NT2/D1 (cell line): Measurements from ENCODE around the gene CARMIL1.

ENCODE experiments used
- DNase-seq: peaks from one replicate; pipeline ENCODE4 v3.0.0-alpha.2; 2011; ENCODE audit warnings: low read depth, low spot score
- H3K27me3 ChIP-seq: 2 replicates; pipeline ENCODE4 v1.6.0; 2011; ENCODE audit warnings: mild to moderate bottlenecking; ENCODE audit not compliant: insufficient read length, insufficient read depth
- H3K36me3 ChIP-seq: 2 replicates; pipeline ENCODE4 v1.6.1; 2011; ENCODE audit warnings: mild to moderate bottlenecking, low read length, mixed read lengths; ENCODE audit not compliant: insufficient read depth, insufficient read length
- H3K4me1 ChIP-seq: 2 replicates; pipeline ENCODE4 v1.5.1; 2011; ENCODE audit not compliant: insufficient read depth, insufficient read length
- H3K4me3 ChIP-seq: 2 replicates; pipeline ENCODE4 v1.5.1; 2011; ENCODE audit warnings: low read depth; ENCODE audit not compliant: insufficient read length
- H3K9ac ChIP-seq: 2 replicates; pipeline ENCODE4 v1.6.0; 2011; ENCODE audit warnings: low read depth; ENCODE audit not compliant: insufficient read length
- H3K9me3 ChIP-seq: 2 replicates; pipeline ENCODE4 v1.5.1; 2011; ENCODE audit warnings: mild to moderate bottlenecking, low read length; ENCODE audit not compliant: insufficient read depth
- SUZ12 ChIP-seq: IDR thresholded peaks from 2 replicates; pipeline ENCODE4 v1.6.1; 2011; ENCODE audit not compliant: insufficient read length, insufficient read depth; ENCODE audit errors: extremely low read depth
- YY1 ChIP-seq: IDR thresholded peaks from 2 replicates; pipeline ENCODE4 v1.6.1; 2011; ENCODE audit not compliant: insufficient read length, insufficient read depth
- ZNF274 ChIP-seq: IDR thresholded peaks from 2 replicates; pipeline ENCODE4 v1.6.1; 2011; ENCODE audit warnings: mild to moderate bottlenecking, low read depth, low read length

The CARMIL1 gene

DNA sequence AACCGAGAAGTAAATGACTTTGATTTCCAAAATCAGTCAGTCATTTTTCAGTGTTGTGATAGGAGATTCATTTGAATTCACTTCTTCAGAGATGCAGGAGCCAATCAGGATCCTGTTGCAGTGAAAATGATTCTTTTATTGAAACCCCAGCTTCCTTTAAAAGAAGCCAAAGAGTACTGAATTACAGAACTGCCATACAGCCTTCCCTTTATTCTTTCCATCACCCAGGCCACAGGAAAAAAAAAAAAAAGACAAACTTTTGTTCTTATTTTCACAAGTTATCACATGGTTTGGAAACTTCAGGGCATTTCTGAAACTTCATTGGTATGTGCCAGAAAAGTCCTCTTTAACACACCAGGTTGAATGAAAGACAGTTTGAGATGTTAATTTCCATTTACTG is 1.8 kb upstream of the CARMIL1 start:
- Histone ChIP-seq H3K4me3 (no peak overlapping the region), H3K36me3 (no peaks in the 10 kb centered on the region), H3K9me3 (no peaks in the 10 kb centered on the region), H3K4me1 (no peaks in the 10 kb centered on the region), H3K9ac (no peak overlapping the region), H3K27me3 (no peaks in the 10 kb centered on the region)
- DNase-seq = no peak
- TF ChIP-seq ZNF274 = no peak
- no peak for TF ChIP-seq YY1
- TF ChIP-seq SUZ12 = no peak

DNA sequence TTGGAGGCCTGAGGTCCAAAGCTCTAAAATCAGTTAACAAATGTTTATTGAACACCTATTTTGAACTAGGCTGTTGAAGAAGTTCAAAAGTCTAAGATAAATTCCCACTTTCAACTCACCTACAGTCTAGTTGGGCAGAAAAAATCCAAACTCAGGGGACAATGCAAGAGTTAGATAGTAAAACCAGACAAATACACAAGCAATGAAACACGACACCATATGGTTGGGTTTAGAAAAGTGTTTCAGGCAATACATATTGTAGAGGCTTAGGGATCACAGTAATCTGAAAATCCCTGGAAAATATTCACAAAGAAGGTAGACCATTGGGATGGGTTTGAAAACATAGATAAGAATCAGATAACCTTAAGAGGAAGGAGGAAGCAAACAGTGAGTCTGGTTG is 1.3 kb upstream of the CARMIL1 start:
- no peaks in the 10 kb centered on the region for H3K27me3 ChIP-seq
- H3K4me1 ChIP-seq = no peaks in the 10 kb centered on the region
- TF ChIP-seq ZNF274 = no peak
- no peak for TF ChIP-seq SUZ12
- no peak for TF ChIP-seq YY1
- no peaks in the 10 kb centered on the region for H3K9me3 ChIP-seq
- H3K4me3 ChIP-seq = no peak overlapping the region
- H3K9ac ChIP-seq = peak overlapping the region; percentile 77
- DNase-seq = no peak
- H3K36me3 ChIP-seq = no peaks in the 10 kb centered on the region

DNA sequence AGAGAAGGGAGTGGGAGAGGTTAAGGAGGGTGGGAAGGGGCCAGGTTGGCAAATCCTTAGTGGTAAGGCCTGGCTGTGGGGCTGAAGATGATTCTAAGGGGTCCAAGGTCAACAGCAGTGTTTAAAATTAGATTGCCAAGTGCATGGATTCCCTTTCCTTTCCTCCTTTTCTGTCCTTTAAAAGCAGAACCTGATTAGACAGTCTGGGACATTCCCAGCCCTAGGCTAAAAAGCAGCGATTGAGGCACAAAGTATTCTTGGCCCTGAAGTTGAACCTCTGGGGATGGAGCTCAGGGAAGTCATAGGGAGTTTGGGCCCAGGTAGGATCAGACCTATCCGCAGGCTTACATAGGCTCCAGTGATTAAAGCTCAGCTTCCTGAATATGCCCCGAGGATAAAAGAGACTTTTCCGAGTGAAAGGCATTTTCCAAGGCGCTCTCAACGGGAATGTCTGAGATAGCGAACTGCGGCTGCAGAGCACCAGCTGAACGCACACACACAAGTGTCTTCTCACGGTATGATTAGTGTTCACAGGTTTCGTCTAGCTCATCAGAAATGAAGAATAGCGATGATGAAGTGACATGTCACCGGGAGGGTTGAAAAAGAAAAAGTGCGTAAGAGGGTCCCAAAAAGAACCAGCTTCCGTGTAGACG is 787 bp upstream of the CARMIL1 start:
- Histone ChIP-seq H3K4me3 (peak overlapping the region; percentile 62), H3K4me1 (no peaks in the 10 kb centered on the region), H3K9me3 (no peaks in the 10 kb centered on the region), H3K27me3 (no peaks in the 10 kb centered on the region), H3K36me3 (no peaks in the 10 kb centered on the region), H3K9ac (peak overlapping the region; percentile 77)
- peak; percentile 6 for DNase-seq
- TF ChIP-seq ZNF274 (no peak), YY1 (no peak), SUZ12 (no peak)

DNA sequence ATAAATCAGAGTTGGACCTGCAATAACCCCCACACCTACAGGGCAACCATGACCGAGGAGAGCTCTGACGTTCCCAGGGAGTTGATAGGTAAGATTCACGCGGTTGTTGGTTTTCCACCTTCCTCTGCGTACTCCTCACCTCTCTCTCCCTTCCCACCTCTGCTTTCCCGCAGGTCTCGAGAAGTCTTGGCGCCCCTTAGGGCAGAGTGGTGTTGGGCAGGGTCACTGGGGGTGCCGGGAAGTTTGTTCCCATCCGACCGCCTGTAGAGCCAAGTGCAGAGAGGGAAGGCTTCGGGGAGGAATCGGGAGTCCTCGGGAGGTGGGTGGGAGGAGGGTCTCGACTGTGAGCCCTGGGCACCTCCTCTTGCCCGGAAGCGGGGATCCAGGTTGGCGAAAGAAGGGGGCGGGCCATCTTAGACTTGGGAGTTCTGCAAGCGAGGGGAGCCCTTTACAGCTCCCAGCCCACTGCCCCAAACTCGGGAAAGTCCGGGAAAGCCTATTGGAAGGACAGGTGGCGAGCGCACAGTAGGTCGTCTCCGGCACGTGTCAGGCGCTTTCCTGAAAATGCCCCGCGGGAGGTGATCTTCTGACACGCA is 672 bp downstream of the CARMIL1 start:
- Histone ChIP-seq H3K9me3 (no peaks in the 10 kb centered on the region), H3K4me3 (peak overlapping the region; percentile 62), H3K4me1 (no peaks in the 10 kb centered on the region), H3K36me3 (no peaks in the 10 kb centered on the region), H3K9ac (peak overlapping the region; percentile 73), H3K27me3 (no peaks in the 10 kb centered on the region)
- TF ChIP-seq ZNF274 = no peak
- no peak for TF ChIP-seq YY1
- TF ChIP-seq SUZ12 = no peak
- DNase-seq = peak; percentile 5

DNA sequence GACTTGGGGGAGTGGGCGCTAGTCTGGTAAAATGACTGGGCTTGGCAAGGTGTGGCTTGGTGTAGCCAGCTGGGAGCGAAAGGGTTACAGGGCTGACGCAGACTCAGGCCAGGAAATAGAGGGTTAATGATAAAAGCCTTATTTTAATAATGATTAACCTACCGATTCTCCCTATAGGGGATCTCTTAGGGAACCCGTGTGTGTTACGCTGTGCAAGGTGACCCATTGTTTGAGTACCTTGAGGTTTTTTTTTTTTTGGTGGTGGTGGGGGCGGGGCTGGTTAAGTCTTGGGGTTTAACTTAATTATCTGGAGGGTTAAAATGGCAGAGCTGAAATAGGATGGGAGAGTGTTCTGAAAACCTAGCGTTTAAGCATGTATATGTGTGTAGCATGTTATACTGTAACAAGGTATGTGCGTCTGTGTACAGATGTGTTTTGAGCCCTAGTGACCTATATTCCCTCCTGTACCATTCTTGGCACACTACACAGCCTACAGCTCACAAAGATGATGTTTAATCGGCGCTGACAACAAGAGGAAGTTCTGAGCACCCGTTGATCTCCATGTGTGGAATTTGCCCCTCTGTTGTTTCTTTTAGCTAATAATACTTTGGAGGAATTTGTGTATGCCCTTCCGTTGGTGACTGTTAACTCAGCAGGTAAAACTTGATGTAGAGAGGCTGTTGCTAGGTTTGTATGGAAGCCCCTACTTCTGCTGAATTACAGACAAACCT is 1.3 kb downstream of the CARMIL1 start:
- Histone ChIP-seq H3K4me1 (no peaks in the 10 kb centered on the region), H3K27me3 (no peaks in the 10 kb centered on the region), H3K4me3 (peak overlapping the region; percentile 62), H3K9me3 (no peaks in the 10 kb centered on the region), H3K9ac (peak overlapping the region; percentile 73), H3K36me3 (no peaks in the 10 kb centered on the region)
- DNase-seq = no peak
- TF ChIP-seq ZNF274 (no peak), YY1 (no peak), SUZ12 (no peak)

DNA sequence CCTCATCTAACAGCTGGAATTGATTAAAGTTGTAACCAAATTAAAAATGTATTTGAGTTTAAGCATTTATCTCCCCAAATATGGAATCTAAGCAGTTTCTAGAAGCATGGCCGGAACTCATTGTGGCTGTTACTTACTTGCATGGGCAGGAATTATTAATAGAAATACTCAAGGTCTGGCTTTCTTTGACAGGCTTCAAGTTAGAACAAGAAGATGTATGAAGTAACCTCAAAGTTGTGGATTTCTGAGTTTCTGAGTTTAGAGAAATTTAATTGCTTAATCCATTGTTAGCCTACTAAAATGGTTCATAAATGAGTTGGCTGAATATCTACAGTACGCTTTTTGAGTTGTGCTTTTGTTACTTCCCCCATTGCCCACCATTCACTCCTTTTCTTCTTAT is 7.7 kb downstream of the CARMIL1 start:
- Histone ChIP-seq H3K27me3 (no peaks in the 10 kb centered on the region), H3K4me3 (no peak overlapping the region), H3K9me3 (no peaks in the 10 kb centered on the region), H3K4me1 (no peaks in the 10 kb centered on the region), H3K9ac (no peak overlapping the region), H3K36me3 (no peaks in the 10 kb centered on the region)
- TF ChIP-seq SUZ12 (no peak), ZNF274 (no peak), YY1 (no peak)
- DNase-seq = no peak

DNA sequence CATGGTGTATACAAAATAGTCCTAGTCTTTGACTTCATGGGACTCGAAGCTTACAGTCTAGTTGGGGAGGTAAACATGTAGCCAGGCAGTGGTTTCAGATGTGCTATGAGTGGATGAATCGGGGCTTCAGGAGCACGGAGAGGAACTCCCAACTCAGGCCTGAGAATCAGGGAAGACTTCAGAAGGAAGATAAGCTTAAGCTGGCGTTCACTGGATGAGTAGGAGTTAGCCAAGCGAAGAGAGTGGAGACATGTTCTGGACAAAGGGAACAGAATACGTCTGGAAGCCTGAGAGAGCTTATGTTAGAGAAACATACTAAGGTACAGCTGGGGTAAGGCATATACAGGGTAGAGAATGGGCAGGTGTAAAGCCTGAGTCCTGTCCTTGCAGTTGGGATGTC is 8.8 kb downstream of the CARMIL1 start:
- Histone ChIP-seq H3K9ac (no peak overlapping the region), H3K4me1 (no peaks in the 10 kb centered on the region), H3K36me3 (no peaks in the 10 kb centered on the region), H3K27me3 (no peaks in the 10 kb centered on the region), H3K9me3 (no peaks in the 10 kb centered on the region), H3K4me3 (no peak overlapping the region)
- TF ChIP-seq SUZ12 (no peak), ZNF274 (no peak), YY1 (no peak)
- no peak for DNase-seq
